ENCODE data around the gene PDGFA. TPM values are rescaled to one million over a fixed set of nuclear protein-coding genes. Genes with fewer than 3 reads are reported as not detected.
A peak's percentile ranks its signal among the peaks of the same experiment; 100 is the strongest.

Gene PDGFA
- total RNA-seq, 1 donor from 2014 or later: 9.8 TPM

DNA sequence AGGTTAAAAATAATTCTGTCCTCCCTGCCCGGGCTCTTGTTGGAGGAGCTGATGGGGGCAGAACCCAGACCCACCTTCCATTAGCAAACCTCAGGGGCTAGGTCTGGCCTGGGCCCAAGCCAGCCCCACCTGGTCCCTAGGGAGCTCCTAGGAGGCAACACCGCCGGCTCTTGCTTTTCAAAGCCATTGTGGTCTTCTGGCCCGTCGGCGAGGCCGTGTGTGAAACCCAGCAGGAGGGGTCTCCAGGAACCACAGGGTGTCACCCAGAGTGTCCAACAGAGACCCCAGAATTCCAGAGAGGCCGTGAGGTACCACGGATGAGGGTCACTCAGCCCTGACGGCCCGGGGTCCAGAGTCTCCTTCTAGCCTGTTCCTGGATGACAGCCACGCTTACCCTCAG lies 16.6 kb upstream of the PDGFA start:
- TF ChIP-seq EZH2phosphoT487 (IDR thresholded peaks at IDR 0.05) (no peak), EZH2 (IDR thresholded peaks at IDR 0.05) (no peak)
- TF ChIP-seq, protein P1, sequence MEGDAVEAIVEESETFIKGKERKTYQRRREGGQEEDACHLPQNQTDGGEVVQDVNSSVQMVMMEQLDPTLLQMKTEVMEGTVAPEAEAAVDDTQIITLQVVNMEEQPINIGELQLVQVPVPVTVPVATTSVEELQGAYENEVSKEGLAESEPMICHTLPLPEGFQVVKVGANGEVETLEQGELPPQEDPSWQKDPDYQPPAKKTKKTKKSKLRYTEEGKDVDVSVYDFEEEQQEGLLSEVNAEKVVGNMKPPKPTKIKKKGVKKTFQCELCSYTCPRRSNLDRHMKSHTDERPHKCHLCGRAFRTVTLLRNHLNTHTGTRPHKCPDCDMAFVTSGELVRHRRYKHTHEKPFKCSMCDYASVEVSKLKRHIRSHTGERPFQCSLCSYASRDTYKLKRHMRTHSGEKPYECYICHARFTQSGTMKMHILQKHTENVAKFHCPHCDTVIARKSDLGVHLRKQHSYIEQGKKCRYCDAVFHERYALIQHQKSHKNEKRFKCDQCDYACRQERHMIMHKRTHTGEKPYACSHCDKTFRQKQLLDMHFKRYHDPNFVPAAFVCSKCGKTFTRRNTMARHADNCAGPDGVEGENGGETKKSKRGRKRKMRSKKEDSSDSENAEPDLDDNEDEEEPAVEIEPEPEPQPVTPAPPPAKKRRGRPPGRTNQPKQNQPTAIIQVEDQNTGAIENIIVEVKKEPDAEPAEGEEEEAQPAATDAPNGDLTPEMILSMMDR (IDR thresholded peaks at IDR 0.05): no peak
- Mint-ChIP-seq H3K27ac (peak overlapping the region; percentile 73), H3K27me3 (ENCODE audit: insufficient read depth, low read depth) (peaks cover 3% of the 10 kb centered on the region), H3K4me1 (peaks cover 2% of the 10 kb centered on the region), H3K36me3 (no peaks in the 10 kb centered on the region), H3K9me3 (no peaks in the 10 kb centered on the region), H3K4me3 (no peak overlapping the region)
- H3K4me2 ChIP-seq: no peak overlapping the region
- no peak for DNase-seq (ENCODE audit: low spot score)
- no peaks in the 10 kb centered on the region for H3K36me3 ChIP-seq
- H4K20me1 ChIP-seq (ENCODE audit: low read depth): no peaks in the 10 kb centered on the region
- H3K79me2 ChIP-seq (ENCODE audit: low read depth): no peaks in the 10 kb centered on the region
- no peak overlapping the region for H3K4me3 ChIP-seq
- H3K4me1 ChIP-seq: no peaks in the 10 kb centered on the region
- H3K9me3 ChIP-seq (ENCODE audit: low read depth): no peaks in the 10 kb centered on the region
- H3K27ac ChIP-seq: no peak overlapping the region
- no peak overlapping the region for H2AFZ ChIP-seq (replicated peaks)
- H3K9ac ChIP-seq: no peak overlapping the region
- H3K27me3 ChIP-seq: no peaks in the 10 kb centered on the region
- no peaks in the 10 kb centered on the region for H3F3A ChIP-seq (ENCODE audit: low read depth)

GRCh38 chr7:534959-535358 lies 15.3 kb upstream of the PDGFA start:
- Mint-ChIP-seq H3K27me3 (ENCODE audit: insufficient read depth, low read depth) (peaks cover 5% of the 10 kb centered on the region), H3K36me3 (no peaks in the 10 kb centered on the region), H3K4me3 (no peak overlapping the region), H3K27ac (no peak overlapping the region), H3K9me3 (no peaks in the 10 kb centered on the region), H3K4me1 (no peaks in the 10 kb centered on the region)
- Histone ChIP-seq H3K9me3 (ENCODE audit: low read depth) (no peaks in the 10 kb centered on the region), H3F3A (ENCODE audit: low read depth) (no peaks in the 10 kb centered on the region), H3K4me2 (no peak overlapping the region), H3K4me1 (no peaks in the 10 kb centered on the region), H3K9ac (no peak overlapping the region), H3K4me3 (no peak overlapping the region), H2AFZ (replicated peaks) (no peak overlapping the region), H3K79me2 (ENCODE audit: low read depth) (no peaks in the 10 kb centered on the region), H3K27me3 (no peaks in the 10 kb centered on the region), H3K36me3 (no peaks in the 10 kb centered on the region), H4K20me1 (ENCODE audit: low read depth) (no peaks in the 10 kb centered on the region), H3K27ac (no peak overlapping the region)
- TF ChIP-seq, protein P1 (IDR thresholded peaks at IDR 0.05): no peak
- TF ChIP-seq EZH2 (IDR thresholded peaks at IDR 0.05) (no peak), EZH2phosphoT487 (IDR thresholded peaks at IDR 0.05) (no peak)
- DNase-seq (ENCODE audit: low spot score): no peak

GRCh38 chr7:534075-534474 lies 14.4 kb upstream of the PDGFA start:
- H3K27me3 Mint-ChIP-seq (ENCODE audit: insufficient read depth, low read depth): peaks cover 6% of the 10 kb centered on the region
- H3K9me3 ChIP-seq (ENCODE audit: low read depth): no peaks in the 10 kb centered on the region
- H3K27ac Mint-ChIP-seq: peak overlapping the region; percentile 1

More at GRCh38 chr7:534075-534474, 14.4 kb upstream of the PDGFA start:
- Histone ChIP-seq H3K4me3 (no peak overlapping the region), H3K36me3 (no peaks in the 10 kb centered on the region), H3K27ac (no peak overlapping the region), H3K9ac (no peak overlapping the region), H3F3A (ENCODE audit: low read depth) (no peaks in the 10 kb centered on the region), H4K20me1 (ENCODE audit: low read depth) (no peaks in the 10 kb centered on the region), H2AFZ (replicated peaks) (no peak overlapping the region), H3K4me1 (no peaks in the 10 kb centered on the region), H3K79me2 (ENCODE audit: low read depth) (no peaks in the 10 kb centered on the region), H3K27me3 (no peaks in the 10 kb centered on the region), H3K4me2 (no peak overlapping the region)
- Mint-ChIP-seq H3K4me1 (no peaks in the 10 kb centered on the region), H3K9me3 (no peaks in the 10 kb centered on the region), H3K4me3 (no peak overlapping the region), H3K36me3 (no peaks in the 10 kb centered on the region)
- no peak for DNase-seq (ENCODE audit: low spot score)
- TF ChIP-seq EZH2phosphoT487 (IDR thresholded peaks at IDR 0.05): no peak
- no peak for TF ChIP-seq EZH2 (IDR thresholded peaks at IDR 0.05)
- TF ChIP-seq, protein P1 (IDR thresholded peaks at IDR 0.05): no peak
